Stimulated activated CD8-positive, alpha-beta memory T cell treated with anti-CD3 and anti-CD28 coated beads, Interleukin-4, amount 100 ng/mL, for 48 hours (primary cell): ENCODE results near the gene ATL2.
"Not testable (repeated sequence)": the region's sequence is repeated elsewhere in the genome, so short reads cannot be mapped to it uniquely, and the experiment has no call there.

ENCODE experiments used
- DNase-seq: peaks from one replicate; pipeline ENCODE4 v3.0.0-alpha.2; 2020

Gene ATL2

GRCh38 chr2:38322224-38322914 lies 54.7 kb downstream of the ATL2 start:
- DNase-seq: no peak

- not testable (repeated sequence) for DNase-seq
Observed at GRCh38 chr2:38319240-38319639, 57.8 kb downstream of the ATL2 start.

- DNase-seq: no peak
Observed at GRCh38 chr2:38317725-38318124, 59.3 kb downstream of the ATL2 start.

GRCh38 chr2:38315707-38316333 lies 61.3 kb downstream of the ATL2 start:
- DNase-seq: no peak

- DNase-seq: no peak
Observed at GRCh38 chr2:38308821-38309220, 68.3 kb downstream of the ATL2 start.

- no peak for DNase-seq
Observed at GRCh38 chr2:38301969-38302702, 74.9 kb downstream of the ATL2 start.

GRCh38 chr2:38301340-38301968 lies 75.6 kb downstream of the ATL2 start:
- peak; percentile 40 for DNase-seq

- no peak for DNase-seq
Observed at GRCh38 chr2:38298539-38298938, 78.5 kb downstream of the ATL2 start.

GRCh38 chr2:38296197-38296780 lies 80.8 kb downstream of the ATL2 start:
- no peak for DNase-seq

- DNase-seq: no peak
Observed at GRCh38 chr2:38294597-38294996, 82.5 kb downstream of the ATL2 start.

GRCh38 chr2:38293152-38293865 lies 83.8 kb downstream of the ATL2 start:
- DNase-seq: no peak

GRCh38 chr2:38290332-38290731 lies 86.7 kb downstream of the ATL2 start:
- DNase-seq: no peak

GRCh38 chr2:38284971-38285370 lies 92.1 kb downstream of the ATL2 start:
- no peak for DNase-seq

- DNase-seq: no peak
Observed at GRCh38 chr2:38281095-38281742, 95.9 kb downstream of the ATL2 start.

GRCh38 chr2:38279201-38279600 lies 97.9 kb downstream of the ATL2 start:
- no peak for DNase-seq

GRCh38 chr2:38278117-38278438 lies 99.0 kb downstream of the ATL2 start:
- not testable (repeated sequence) for DNase-seq

- DNase-seq: no peak
Observed at GRCh38 chr2:38277245-38278116, 99.6 kb downstream of the ATL2 start.

GRCh38 chr2:38274286-38275276 lies 102.5 kb downstream of the ATL2 start:
- DNase-seq: no peak

GRCh38 chr2:38271697-38272096 lies 105.4 kb downstream of the ATL2 start:
- no peak for DNase-seq

GRCh38 chr2:38269421-38269820 lies 107.7 kb downstream of the ATL2 start:
- DNase-seq: no peak
